Hematopoietic multipotent progenitor cell treated with erythropoietin and hydrocortisone succinate and interleukin-3 and kit ligand, for 15 days (in vitro differentiated cells): ENCODE results near the gene UIMC1.
"Not testable (repeated sequence)": the region's sequence is repeated elsewhere in the genome, so short reads cannot be mapped to it uniquely, and the experiment has no call there.

Experiments used
- DNase-seq: peaks from one replicate; pipeline ENCODE4 v3.0.0-alpha.2; 2015; ENCODE audit warnings: low spot score

The UIMC1 gene

GRCh38 chr5:177005619-177006264, 837 bp downstream of the UIMC1 start:
- DNase-seq = peak; percentile 83

- no peak for DNase-seq
These were observed 1.6 kb downstream of the UIMC1 start for GRCh38 chr5:177004961-177005360.

GRCh38 chr5:177003649-177004048, 2.9 kb downstream of the UIMC1 start:
- DNase-seq = no peak

- DNase-seq = not testable (repeated sequence)
These were observed 7.1 kb downstream of the UIMC1 start for GRCh38 chr5:176999526-176999925.

GRCh38 chr5:176998828-176999227, 7.8 kb downstream of the UIMC1 start:
- no peak for DNase-seq

GRCh38 chr5:176996780-176997179, 9.8 kb downstream of the UIMC1 start:
- no peak for DNase-seq

GRCh38 chr5:176995896-176996767, 10.4 kb downstream of the UIMC1 start:
- DNase-seq = peak; percentile 29

- no peak for DNase-seq
These were observed 11.5 kb downstream of the UIMC1 start for GRCh38 chr5:176995122-176995490.

GRCh38 chr5:176994460-176995121, 12.0 kb downstream of the UIMC1 start:
- DNase-seq = peak; percentile 84

GRCh38 chr5:176993081-176993480, 13.5 kb downstream of the UIMC1 start:
- DNase-seq = not testable (repeated sequence)

- DNase-seq = no peak
These were observed 19.0 kb downstream of the UIMC1 start for GRCh38 chr5:176987583-176987982.

GRCh38 chr5:176986280-176986679, 20.3 kb downstream of the UIMC1 start:
- DNase-seq = no peak

- no peak for DNase-seq
These were observed 21.1 kb downstream of the UIMC1 start for GRCh38 chr5:176985516-176985915.

GRCh38 chr5:176984176-176984575, 22.4 kb downstream of the UIMC1 start:
- DNase-seq = not testable (repeated sequence)

- not testable (repeated sequence) for DNase-seq
These were observed 23.0 kb downstream of the UIMC1 start for GRCh38 chr5:176983593-176983992.

- DNase-seq = not testable (repeated sequence)
These were observed 23.5 kb downstream of the UIMC1 start for GRCh38 chr5:176983112-176983511.

- DNase-seq = no peak
These were observed 25.8 kb downstream of the UIMC1 start for GRCh38 chr5:176980818-176981217.

- DNase-seq = no peak
These were observed 26.9 kb downstream of the UIMC1 start for GRCh38 chr5:176979669-176980068.

GRCh38 chr5:176965633-176966032, 40.9 kb downstream of the UIMC1 start:
- no peak for DNase-seq

- peak; percentile 72 for DNase-seq
These were observed 47.5 kb downstream of the UIMC1 start for GRCh38 chr5:176959051-176959450.

- DNase-seq = no peak
These were observed 49.8 kb downstream of the UIMC1 start for GRCh38 chr5:176956756-176957155.

- no peak for DNase-seq
These were observed 50.7 kb downstream of the UIMC1 start for GRCh38 chr5:176955895-176956294.

- no peak for DNase-seq
These were observed 52.5 kb downstream of the UIMC1 start for GRCh38 chr5:176954050-176954449.
